ENCODE results near the gene CANT1.

CANT1 gene

DNA sequence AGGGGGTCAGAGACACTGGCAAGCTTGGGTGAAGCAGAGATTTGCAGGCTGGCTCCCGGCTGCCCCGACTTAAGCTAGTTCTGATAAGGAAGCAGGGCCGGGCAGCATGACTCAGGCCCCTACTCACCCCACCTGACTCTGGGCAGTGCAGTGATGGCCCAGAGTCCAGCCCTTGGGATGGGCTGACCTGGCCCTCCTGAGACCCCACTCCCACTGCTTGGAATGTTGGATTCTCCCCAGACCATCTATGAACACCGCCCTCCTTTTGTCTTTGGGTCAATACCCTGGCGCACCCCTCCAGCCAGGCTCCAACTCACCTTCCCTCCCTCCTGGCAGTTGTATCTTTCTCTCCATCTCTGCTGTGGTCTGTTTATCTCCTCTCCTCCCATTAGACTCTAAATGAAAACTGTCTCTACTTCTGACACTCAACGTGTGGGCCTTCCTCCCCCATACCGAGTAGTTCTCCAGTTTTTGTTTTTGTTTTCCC, 50.9 kb downstream of the CANT1 start:
- H4K20me1 ChIP-seq (ENCODE audit: insufficient read depth, low read length) = no peaks in the 10 kb centered on the region
- no peaks in the 10 kb centered on the region for H3K79me2 ChIP-seq (ENCODE audit: low read length)
- H2AFZ ChIP-seq (ENCODE audit: low read depth, low read length) = no peak overlapping the region
- H3K27me3 ChIP-seq (ENCODE audit: low read depth, low read length) = no peaks in the 10 kb centered on the region
- TF ChIP-seq, protein P1, sequence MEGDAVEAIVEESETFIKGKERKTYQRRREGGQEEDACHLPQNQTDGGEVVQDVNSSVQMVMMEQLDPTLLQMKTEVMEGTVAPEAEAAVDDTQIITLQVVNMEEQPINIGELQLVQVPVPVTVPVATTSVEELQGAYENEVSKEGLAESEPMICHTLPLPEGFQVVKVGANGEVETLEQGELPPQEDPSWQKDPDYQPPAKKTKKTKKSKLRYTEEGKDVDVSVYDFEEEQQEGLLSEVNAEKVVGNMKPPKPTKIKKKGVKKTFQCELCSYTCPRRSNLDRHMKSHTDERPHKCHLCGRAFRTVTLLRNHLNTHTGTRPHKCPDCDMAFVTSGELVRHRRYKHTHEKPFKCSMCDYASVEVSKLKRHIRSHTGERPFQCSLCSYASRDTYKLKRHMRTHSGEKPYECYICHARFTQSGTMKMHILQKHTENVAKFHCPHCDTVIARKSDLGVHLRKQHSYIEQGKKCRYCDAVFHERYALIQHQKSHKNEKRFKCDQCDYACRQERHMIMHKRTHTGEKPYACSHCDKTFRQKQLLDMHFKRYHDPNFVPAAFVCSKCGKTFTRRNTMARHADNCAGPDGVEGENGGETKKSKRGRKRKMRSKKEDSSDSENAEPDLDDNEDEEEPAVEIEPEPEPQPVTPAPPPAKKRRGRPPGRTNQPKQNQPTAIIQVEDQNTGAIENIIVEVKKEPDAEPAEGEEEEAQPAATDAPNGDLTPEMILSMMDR (IDR thresholded peaks at IDR 0.05; ENCODE audit: low read depth, low read length) = no peak
- TF ChIP-seq EZH2phosphoT487 (IDR thresholded peaks at IDR 0.05; ENCODE audit: low read depth) = no peak
- no peak overlapping the region for H3K27ac ChIP-seq (ENCODE audit: low read length)
- no peak overlapping the region for H3K9ac ChIP-seq (ENCODE audit: low read length)
- no peak overlapping the region for H3K4me2 ChIP-seq (ENCODE audit: low read length)
- peaks cover 8% of the 10 kb centered on the region for H3K4me1 ChIP-seq (ENCODE audit: low read length)
- H3K36me3 ChIP-seq (replicated peaks; ENCODE audit: low read depth, low read length) = no peaks in the 10 kb centered on the region
- no peak overlapping the region for H3K4me3 ChIP-seq (ENCODE audit: low read length)
- H3K9me3 ChIP-seq (ENCODE audit: insufficient read depth, low read length) = no peaks in the 10 kb centered on the region

DNA sequence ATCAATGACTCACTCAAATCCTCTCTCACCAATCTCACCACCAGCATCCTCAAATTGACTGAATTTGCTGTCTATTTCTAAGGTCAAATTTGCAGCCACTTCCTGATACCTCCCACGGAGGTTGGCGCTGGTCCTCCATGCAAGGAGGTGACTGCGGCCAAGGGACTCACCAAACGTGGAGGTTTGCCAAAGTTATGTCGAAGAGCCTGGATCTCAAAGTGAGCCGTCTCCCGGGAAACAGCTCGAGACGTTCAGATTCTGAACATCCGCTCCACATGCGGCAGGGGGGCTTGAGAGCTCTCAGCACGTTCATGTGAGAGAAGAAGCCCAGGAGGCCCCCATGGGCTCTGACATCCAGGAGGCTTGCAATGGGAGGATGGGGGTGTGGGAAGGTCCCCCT, 52.4 kb downstream of the CANT1 start:
- no peak overlapping the region for H2AFZ ChIP-seq (ENCODE audit: low read depth, low read length)

DNA sequence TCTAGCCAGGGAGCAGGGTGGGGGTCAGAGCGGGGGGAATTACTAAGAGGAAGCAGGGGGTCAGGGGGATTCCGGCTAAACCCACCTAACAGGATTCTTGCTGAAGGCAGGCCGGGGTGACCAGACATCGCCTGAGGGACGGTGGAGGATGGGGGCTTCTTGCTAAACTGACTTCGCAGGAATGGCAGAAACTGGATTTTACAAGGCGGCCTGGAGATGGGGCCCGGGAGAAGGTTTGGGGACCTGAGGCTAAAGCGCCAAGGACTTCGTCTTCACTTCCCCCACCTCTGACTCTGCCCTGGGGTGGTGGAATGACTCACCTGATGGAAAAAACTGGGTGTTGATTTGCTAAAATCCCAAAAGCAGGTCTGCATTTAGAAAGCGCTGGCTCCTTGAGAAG, 53.3 kb downstream of the CANT1 start:
- Histone ChIP-seq H3K4me1 (ENCODE audit: low read length) (peaks cover 8% of the 10 kb centered on the region), H3K79me2 (ENCODE audit: low read length) (no peaks in the 10 kb centered on the region), H3K27ac (ENCODE audit: low read length) (no peak overlapping the region), H3K9me3 (ENCODE audit: insufficient read depth, low read length) (no peaks in the 10 kb centered on the region), H3K9ac (ENCODE audit: low read length) (no peak overlapping the region), H2AFZ (ENCODE audit: low read depth, low read length) (no peak overlapping the region), H3K4me2 (ENCODE audit: low read length) (no peak overlapping the region), H3K27me3 (ENCODE audit: low read depth, low read length) (no peaks in the 10 kb centered on the region), H3K36me3 (replicated peaks; ENCODE audit: low read depth, low read length) (no peaks in the 10 kb centered on the region), H4K20me1 (ENCODE audit: insufficient read depth, low read length) (no peaks in the 10 kb centered on the region), H3K4me3 (ENCODE audit: low read length) (no peak overlapping the region)
- TF ChIP-seq EZH2phosphoT487 (IDR thresholded peaks at IDR 0.05; ENCODE audit: low read depth) = no peak
- TF ChIP-seq, protein P1 (IDR thresholded peaks at IDR 0.05; ENCODE audit: low read depth, low read length) = no peak

More for the DNA sequence above, 52.4 kb downstream of the CANT1 start:
- Histone ChIP-seq H3K4me2 (ENCODE audit: low read length) (no peak overlapping the region), H4K20me1 (ENCODE audit: insufficient read depth, low read length) (no peaks in the 10 kb centered on the region), H3K36me3 (replicated peaks; ENCODE audit: low read depth, low read length) (no peaks in the 10 kb centered on the region), H3K79me2 (ENCODE audit: low read length) (no peaks in the 10 kb centered on the region), H3K27ac (ENCODE audit: low read length) (no peak overlapping the region), H3K4me1 (ENCODE audit: low read length) (peaks cover 8% of the 10 kb centered on the region), H3K9ac (ENCODE audit: low read length) (no peak overlapping the region), H3K9me3 (ENCODE audit: insufficient read depth, low read length) (no peaks in the 10 kb centered on the region), H3K27me3 (ENCODE audit: low read depth, low read length) (no peaks in the 10 kb centered on the region), H3K4me3 (ENCODE audit: low read length) (no peak overlapping the region)
- TF ChIP-seq, protein P1 (IDR thresholded peaks at IDR 0.05; ENCODE audit: low read depth, low read length) = no peak
- TF ChIP-seq EZH2phosphoT487 (IDR thresholded peaks at IDR 0.05; ENCODE audit: low read depth) = no peak

- Histone ChIP-seq H3K4me3 (ENCODE audit: low read length) (no peak overlapping the region), H4K20me1 (ENCODE audit: insufficient read depth, low read length) (no peaks in the 10 kb centered on the region), H3K27ac (ENCODE audit: low read length) (no peak overlapping the region), H3K9me3 (ENCODE audit: insufficient read depth, low read length) (0 out of 2 replicates have a peak, but pooled peaks cover 10% of the 10 kb centered on the region), H3K9ac (ENCODE audit: low read length) (no peak overlapping the region), H2AFZ (ENCODE audit: low read depth, low read length) (no peak overlapping the region), H3K36me3 (replicated peaks; ENCODE audit: low read depth, low read length) (no peaks in the 10 kb centered on the region), H3K4me2 (ENCODE audit: low read length) (no peak overlapping the region), H3K79me2 (ENCODE audit: low read length) (no peaks in the 10 kb centered on the region), H3K27me3 (ENCODE audit: low read depth, low read length) (no peaks in the 10 kb centered on the region), H3K4me1 (ENCODE audit: low read length) (peaks cover 8% of the 10 kb centered on the region)
- no peak for TF ChIP-seq EZH2phosphoT487 (IDR thresholded peaks at IDR 0.05; ENCODE audit: low read depth)
- TF ChIP-seq, protein P1 (IDR thresholded peaks at IDR 0.05; ENCODE audit: low read depth, low read length) = no peak
Observed at GRCh38 chr17:78954684-78955083, 54.9 kb downstream of the CANT1 start.

All from OCI-LY3 (cell line).